GM12801 (cell line): ENCODE measurements around the gene FBXL4.

ENCODE experiments used
- CTCF ChIP-seq: IDR thresholded peaks from one replicate; pipeline ENCODE4 v1.5.1; 2011; ENCODE audit warnings: control low read depth; ENCODE audit not compliant: insufficient read length; ENCODE audit errors: extremely low read depth

Gene FBXL4

DNA sequence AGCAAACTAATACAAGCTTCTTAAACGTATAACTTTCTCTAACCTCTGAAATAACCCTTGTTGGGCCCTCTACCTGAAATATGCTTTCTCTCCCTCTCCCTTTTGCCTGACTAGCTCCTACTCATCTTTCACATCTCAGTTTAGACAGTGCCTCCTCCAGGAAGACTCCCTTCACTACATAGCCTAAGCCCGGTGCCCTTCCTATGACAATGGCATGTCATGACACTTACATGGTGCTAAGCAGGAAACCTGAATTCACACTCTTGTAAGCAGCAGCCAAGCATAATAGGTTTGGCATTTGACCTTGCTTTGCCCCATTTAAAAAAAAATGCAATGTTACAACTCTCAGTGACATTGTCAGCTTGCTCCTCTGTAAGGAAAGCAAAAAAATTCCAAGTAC is 33.1 kb upstream of the FBXL4 start:
- TF ChIP-seq CTCF: no peak

GRCh38 chr6:98977671-98978292 is 30.0 kb upstream of the FBXL4 start:
- no peak for TF ChIP-seq CTCF

GRCh38 chr6:98976674-98977385 is 29.1 kb upstream of the FBXL4 start:
- no peak for TF ChIP-seq CTCF

DNA sequence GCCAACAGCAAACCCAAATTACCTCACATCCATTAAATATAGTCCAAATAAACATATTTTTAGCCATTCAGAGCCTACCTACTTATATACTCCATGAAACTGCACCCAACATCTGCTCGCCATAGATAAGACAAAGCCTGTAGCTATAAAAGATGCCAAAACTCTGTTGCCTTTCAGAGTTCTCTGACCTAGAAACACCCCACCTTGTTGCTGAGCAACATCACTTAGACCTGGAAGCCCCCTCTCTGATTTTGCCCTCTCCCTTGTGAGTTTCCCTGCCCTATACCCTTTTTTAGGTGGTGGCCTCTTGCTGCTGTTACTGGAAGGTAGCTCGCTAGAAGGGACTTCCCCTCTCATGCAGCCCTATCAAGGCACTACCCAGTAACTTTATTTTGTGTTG is 27.7 kb upstream of the FBXL4 start:
- TF ChIP-seq CTCF: no peak

DNA sequence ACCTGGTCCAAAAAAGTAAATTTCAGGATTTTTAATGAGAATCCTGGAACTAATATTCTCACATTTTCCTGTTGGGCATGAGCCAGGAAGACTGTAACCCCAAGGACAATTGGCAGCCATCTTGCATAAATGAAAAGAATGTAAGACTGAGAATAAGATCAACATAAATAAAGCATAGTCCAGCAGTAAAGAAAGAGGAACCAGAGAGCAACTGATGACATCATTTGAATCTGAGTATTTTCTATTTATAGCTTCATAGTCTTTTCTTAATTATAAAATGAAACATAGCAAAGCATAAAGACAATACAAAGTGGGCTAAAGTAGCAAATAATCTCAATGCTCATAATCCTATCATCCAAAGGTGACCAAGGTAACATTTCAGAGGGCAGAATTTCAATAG is 26.6 kb upstream of the FBXL4 start:
- no peak for TF ChIP-seq CTCF

- TF ChIP-seq CTCF: no peak
Measured at GRCh38 chr6:98973571-98973970, 25.8 kb upstream of the FBXL4 start.

DNA sequence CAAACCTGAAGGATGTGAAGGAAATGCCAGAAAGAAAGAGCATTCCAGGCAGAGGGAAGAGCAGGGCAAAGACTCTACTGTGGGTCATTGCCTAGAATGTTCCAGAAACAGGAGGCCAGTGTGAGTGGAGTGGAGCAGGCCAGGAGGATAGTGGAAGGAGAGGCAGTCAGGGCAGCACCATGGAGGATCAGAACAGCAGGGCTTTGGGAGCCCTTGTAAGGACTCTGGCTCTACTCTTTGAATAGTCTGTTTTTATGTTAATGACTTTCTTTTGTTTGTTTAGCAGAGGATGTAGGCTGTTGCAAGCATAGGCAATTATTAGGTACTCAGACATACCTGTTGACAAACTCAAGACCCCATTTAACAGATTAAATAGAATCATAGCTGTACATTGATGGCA is 23.6 kb upstream of the FBXL4 start:
- TF ChIP-seq CTCF: no peak

DNA sequence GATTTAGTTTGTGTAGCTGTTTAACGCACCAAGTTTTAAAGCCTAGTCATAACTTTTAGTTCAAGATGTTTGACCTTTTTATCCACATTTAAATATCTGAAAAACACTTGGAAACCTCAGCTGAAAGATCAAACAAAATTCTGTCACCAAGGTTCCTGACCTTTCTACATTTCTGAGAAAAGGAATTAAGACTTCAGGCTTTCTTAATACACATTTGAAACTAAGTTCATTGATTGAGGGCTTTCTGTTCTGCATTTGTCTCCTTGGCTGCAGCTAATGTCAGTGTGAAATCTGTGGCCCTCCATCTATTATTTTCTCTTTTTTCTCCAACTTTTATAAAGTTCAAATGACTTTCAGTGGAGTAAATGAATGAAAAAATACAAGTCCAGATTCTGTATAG is 22.7 kb upstream of the FBXL4 start:
- TF ChIP-seq CTCF: no peak
